Dedifferentiated amniotic fluid mesenchymal stem cell (primary cell): ENCODE measurements around the gene MSI2.

Experiments
- DNase-seq: peaks from one replicate; pipeline ENCODE4 v3.0.0-alpha.2; 2016; ENCODE audit errors: extremely low spot score

The MSI2 gene

DNA sequence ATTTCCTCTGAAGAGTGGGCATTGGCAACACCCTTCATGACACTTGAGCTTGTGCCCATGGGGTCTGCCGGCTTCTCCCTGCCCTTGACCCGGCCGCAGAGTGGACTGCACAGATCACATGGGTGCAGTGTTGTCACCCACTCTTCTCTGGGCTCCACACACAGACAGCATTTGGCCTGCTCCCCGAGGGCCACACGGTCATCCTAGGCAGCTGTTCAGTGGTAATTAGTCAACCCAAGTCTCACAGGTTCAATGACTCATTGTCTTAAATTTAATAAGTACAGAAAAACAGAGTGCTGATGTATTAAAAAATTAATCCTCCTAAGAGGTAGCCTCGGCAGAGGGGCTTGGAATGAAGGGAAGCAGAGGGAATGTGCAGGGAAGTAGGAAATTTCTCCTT, 204.8 kb downstream of the MSI2 start:
- DNase-seq, result no peak

DNA sequence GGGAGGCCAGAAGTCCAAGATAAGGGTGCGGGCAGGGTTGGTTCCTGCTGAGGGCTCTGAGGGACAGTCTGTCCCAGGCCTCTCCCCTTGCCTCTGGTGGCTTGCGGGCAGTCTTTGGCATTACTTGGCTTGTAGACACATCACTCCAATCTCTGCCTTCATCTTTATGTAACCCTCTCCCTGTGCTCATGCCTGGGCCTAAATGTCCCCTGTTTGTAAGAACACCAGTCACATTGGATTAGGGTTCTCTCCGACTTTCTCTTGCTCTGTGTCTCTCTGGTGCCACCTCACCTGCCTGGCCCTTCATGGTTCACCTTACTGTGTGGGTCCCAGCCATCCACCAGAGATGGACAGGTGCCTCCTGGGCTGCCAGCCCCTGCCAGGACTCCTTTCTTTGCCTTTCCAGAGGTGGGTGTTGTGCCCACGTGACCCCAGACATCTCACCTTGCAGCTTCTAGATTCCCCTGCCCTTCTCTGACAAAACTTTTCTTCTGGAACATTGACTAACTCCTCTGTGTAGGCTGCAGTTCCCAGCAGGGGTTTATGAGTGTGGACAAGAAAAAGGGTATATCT, 205.8 kb downstream of the MSI2 start:
- DNase-seq, result no peak

- no peak for DNase-seq
Measured at GRCh38 chr17:57463103-57463885, 207.0 kb downstream of the MSI2 start.

- no peak for DNase-seq
Measured at GRCh38 chr17:57464191-57464864, 208.0 kb downstream of the MSI2 start.

- no peak for DNase-seq
Measured at GRCh38 chr17:57465610-57466009, 209.3 kb downstream of the MSI2 start.

DNA sequence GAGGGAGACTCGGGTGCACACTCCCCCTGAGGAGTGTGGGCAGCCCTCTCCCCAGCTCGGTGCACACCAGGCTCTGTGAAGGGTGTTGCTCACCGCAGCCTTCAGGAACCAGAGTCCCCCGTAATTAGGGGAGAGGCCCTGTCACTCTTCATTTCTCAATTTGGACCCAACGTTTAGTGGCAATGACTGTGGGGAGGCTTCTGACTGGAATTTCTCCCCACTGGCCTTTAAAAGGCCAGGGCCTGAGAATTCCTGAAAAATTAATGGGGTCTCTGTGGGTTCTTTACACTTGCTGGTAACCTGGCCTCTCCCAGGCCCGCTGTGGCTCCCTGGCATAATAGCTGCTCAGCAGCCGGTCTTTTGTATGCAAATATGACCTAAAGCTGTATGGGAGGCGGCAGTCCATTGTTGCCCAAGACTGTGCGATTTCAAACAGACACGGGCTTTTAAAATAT, 209.7 kb downstream of the MSI2 start:
- DNase-seq, result no peak

- DNase-seq, result no peak
Measured at GRCh38 chr17:57466521-57466920, 210.2 kb downstream of the MSI2 start.

GRCh38 chr17:57467226-57467625, 210.9 kb downstream of the MSI2 start:
- no peak for DNase-seq

- no peak for DNase-seq
Measured at GRCh38 chr17:57467801-57468200, 211.5 kb downstream of the MSI2 start.

GRCh38 chr17:57468932-57469775, 212.8 kb downstream of the MSI2 start:
- DNase-seq, result no peak

- DNase-seq, result no peak
Measured at GRCh38 chr17:57470906-57471305, 214.6 kb downstream of the MSI2 start.

DNA sequence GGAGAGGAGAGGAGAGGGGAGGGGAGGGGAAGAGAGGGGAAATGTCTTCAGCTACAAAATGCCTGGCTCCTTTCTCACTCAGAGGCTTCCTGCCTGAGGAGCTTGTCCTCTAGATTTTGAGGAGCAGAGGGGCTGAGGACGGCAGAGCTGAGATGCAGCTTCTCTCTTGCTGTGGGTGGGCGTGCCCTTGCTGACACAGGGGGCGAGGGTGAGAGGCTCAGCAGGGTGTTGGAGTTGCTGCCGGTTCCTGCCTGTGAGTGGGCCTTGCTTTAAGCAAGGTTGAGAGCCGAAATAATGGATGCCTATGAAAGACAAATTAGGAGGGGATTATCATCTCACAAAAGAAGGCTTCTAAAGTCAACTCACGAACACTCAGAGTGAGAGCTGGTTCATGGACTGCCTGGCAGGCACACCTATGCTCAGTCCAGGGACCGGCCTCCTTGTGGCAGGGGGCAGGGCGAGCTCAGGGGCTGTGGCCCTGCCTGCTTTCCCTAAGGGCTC, 215.6 kb downstream of the MSI2 start:
- DNase-seq, result no peak

GRCh38 chr17:57475796-57476195, 219.5 kb downstream of the MSI2 start:
- DNase-seq, result no peak

DNA sequence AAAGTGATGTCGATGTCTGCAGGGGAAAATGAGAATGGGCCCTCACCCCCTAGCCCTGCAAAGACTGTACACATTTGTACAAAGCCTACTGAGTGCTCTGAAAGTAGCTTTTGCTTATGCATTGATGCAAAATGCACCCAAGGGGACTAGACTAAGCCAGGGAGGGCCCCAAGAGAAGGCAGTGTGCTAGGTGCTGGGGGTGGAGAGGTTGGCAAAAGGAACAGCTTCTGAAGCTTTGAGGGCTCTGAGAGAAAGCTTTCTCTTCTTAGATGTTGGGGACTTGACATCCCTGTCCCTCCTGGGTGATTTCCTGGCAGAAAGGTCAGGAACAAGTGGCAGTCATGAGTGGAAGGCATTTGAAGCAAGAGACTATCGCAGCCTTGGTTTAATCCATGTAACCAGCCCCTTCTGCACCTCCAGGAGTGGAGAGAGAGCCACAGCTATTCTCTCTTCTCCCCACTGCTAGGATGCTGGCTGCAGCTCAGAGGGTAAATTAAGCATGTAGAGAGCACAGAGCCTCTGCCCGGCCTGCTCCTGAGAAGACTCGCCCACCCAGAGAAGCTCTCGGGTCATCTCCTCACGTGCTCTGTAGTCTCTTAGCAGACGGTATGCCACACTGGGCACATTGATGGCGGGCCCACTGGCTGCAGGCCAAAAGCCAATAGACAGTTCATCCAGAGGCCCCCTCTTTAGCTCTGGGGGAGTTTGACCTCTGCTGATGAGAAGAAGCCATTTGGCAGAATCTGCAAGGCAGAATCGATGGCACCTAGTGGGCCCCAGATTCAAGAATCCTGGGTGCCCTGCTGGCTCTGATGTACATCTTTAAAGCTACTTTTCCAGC, 221.4 kb downstream of the MSI2 start:
- DNase-seq, result no peak

DNA sequence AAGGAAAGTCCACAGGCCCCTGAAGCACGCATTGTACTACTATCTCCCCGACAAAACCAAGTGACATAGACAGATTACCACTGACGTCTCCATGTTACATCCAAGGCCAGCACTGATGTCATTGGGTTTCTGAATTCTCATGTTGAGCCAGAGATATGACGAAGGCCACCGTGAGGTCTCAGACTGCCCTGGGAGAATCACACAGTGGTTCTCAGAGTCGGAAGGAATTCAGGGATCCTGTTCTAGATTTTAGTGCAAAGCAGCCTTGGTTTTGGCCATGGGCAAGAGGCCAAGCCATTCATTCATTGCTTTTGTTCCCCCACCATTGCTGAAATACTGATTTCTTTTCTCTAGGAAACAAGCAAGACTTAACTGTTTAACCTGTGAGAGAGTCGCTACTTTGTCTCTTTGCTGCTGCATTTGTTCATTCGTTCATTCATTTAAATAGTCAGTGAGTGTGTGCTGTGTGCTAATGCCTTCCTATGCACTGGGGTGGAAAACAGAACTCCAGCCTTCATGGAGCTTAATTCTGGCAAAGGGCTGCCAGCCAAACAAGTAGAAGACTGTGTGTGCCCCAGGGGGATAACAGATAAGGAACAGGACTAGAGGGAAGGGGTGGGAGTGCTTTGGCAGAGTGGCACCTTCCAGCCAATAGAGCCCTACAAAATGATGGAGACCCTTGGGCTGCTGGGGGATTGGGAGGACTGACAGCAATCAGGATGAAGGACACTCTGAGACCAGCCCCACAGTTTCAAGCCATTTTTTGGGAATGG, 222.3 kb downstream of the MSI2 start:
- no peak for DNase-seq

- no peak for DNase-seq
Measured at GRCh38 chr17:57480438-57481196, 224.3 kb downstream of the MSI2 start.

DNA sequence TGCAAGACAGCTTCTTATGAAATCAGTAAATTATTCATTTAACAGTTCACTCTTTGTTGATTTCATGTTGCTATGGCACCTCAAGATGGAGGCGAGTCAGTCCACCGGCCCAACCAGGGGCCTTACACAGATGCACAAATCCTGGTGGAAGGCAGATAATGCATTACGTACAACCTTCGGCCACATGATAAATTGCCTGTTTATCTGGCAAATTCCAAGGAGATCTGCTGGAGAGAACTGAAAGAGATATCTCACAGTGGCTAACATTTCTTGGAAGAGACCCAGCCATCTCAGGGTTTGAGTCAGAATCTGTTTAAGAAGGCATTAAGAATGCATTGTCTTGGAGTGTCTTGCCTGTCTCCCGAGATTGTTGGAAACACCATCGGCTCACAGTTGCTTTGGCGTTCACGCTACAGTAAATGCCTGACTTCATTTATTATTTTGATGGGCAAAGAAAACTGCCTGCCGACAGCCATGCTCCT, 225.6 kb downstream of the MSI2 start:
- peak; percentile 77 for DNase-seq

GRCh38 chr17:57482657-57483056, 226.3 kb downstream of the MSI2 start:
- no peak for DNase-seq

DNA sequence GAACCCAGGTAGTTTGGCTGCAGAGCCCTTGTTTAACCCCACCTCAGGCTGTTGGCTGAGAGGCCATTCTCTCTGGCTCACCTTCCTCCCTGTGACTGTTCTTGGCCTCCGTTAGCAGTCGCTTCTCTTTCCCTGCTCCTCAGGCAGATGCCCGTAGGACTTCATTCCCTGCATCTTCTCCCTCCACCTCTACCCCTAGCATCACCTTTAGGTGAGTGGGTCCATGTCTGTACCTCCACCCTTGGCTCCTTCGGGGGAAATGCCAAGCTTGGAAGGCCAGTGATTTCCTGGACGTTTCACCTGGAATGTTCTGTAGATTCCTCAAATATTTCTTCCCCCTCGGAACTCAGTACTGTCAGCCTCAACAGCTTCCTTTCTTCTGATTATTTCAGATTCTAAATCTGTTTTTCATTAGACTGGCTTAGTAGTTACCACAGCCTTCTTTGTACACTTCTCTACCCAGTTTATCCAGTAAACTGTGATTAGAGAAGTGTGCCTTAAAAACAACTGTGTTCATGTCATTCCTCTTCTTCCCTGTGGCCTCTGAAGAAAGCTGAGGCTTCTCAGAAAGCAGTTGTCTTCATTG, 227.9 kb downstream of the MSI2 start:
- DNase-seq, result peak; percentile 34
